Uterus (tissue), 2 donors: ENCODE results near the gene PLSCR2.

Experiments used
- POLR2A ChIP-seq, 2 donors: fragments of 450-650 bp; IDR thresholded peaks; one replicate each; pipeline ENCODE4 v1.6.1; 2016; ENCODE audit warnings: antibody characterized with exemption in 2 of 2, mild to moderate bottlenecking in 1 of 2, moderate library complexity in 1 of 2
- TF ChIP-seq, protein P1 (sequence below), 4 experiments: fragments of 200-600 bp in 2 of 4; fragments of 450-650 bp in 2 of 4; sonication (generic) in 2 of 4; IDR thresholded peaks; one replicate each; pipeline ENCODE4 v1.5.1; 2016 to 2019; ENCODE audit warnings: antibody characterized with exemption in 4 of 4, mild to moderate bottlenecking in 2 of 4, moderate library complexity in 1 of 4

DNA sequence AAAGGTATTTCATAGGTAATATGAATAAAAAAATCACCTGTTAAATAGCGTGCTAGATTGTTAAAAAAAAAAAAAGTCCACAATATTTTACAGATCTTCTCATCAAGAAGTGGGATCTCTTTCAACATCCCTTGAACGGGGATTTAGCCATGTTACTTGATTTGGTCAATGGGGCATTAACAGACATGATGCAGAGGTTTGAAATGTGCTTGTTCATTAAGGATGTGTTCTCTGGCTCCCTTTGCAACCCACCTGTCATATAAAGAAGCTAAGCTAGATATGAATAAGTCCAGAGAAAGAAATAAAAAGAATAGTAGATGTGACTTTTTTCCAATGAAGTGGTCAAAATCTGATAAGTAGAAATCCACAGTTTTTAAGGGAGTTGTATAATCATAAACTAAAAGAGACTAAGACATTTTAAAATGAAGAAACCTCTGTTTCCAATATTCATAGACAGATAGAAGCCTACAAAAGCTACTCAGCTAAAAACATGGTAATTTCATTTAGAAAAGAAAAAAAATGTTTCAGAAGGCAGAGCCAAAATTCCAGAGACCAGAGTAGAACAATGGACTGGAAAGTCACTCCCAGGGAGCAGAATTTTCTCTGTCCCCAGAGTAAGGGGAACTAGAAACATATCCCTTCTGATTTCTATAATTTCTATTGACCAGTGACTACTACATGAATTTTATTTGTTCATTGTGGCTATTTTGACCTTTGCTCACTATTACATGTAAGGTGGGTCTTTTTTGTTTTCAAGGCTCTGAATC lies 79.2 kb downstream of the PLSCR2 start:
- TF ChIP-seq, protein P1, sequence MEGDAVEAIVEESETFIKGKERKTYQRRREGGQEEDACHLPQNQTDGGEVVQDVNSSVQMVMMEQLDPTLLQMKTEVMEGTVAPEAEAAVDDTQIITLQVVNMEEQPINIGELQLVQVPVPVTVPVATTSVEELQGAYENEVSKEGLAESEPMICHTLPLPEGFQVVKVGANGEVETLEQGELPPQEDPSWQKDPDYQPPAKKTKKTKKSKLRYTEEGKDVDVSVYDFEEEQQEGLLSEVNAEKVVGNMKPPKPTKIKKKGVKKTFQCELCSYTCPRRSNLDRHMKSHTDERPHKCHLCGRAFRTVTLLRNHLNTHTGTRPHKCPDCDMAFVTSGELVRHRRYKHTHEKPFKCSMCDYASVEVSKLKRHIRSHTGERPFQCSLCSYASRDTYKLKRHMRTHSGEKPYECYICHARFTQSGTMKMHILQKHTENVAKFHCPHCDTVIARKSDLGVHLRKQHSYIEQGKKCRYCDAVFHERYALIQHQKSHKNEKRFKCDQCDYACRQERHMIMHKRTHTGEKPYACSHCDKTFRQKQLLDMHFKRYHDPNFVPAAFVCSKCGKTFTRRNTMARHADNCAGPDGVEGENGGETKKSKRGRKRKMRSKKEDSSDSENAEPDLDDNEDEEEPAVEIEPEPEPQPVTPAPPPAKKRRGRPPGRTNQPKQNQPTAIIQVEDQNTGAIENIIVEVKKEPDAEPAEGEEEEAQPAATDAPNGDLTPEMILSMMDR (IDR thresholded peaks at IDR 0.05), result no peak
- TF ChIP-seq POLR2A (IDR thresholded peaks at IDR 0.05), result no peak
